ENCODE measurements around the gene CCNF.

Gene CCNF

GRCh38 chr16:2501946-2502895 is 73.0 kb downstream of the CCNF start:
- DNase-seq (ENCODE audit: low read depth in 2 of 2), result no peak

DNA sequence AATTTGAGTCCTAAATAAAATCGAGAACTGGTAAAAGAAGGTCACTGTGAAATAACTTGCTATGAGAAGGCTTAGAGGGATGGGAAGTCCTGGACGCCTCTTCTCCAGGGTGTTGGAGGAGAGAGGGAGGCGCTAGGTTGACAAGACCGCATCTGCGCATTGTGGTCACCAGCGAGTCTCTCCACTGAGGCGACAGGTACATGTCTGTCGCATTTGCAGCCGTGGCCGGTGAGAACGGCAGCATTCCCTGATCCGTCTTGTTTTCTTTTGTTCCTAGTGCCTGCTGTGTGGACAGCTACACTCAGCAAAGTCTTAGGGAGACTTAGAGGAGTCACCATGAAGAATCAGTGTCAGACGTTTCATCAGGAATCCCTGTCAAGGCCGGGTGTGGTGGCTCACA is 76.4 kb downstream of the CCNF start:
- no peak for DNase-seq (ENCODE audit: low read depth in 2 of 2)

GRCh38 chr16:2507052-2507659 is 77.9 kb downstream of the CCNF start:
- DNase-seq (ENCODE audit: low read depth in 2 of 2), result no peak

DNA sequence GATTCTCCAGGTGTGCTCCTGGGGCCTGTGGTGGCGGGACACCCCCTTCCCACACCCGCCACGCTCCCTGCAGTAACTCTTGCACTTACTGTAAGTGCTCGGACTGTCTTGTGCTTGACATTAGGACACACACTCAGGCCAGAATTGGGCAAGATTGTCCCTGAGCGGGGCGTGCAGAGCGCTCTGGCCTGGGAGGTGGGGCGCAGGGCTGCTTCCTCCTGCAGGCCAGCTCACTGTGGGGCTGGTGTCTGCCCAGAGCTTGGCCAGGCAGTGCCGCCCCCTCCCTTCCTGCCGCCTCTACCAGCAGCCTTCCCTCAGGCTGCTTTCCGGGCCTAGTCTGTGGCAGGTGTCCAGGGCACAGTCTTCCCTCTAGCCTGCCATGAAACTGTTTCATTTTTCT is 78.4 kb downstream of the CCNF start:
- no peak for DNase-seq (ENCODE audit: low read depth in 2 of 2)

Measured in stimulated activated CD8-positive, alpha-beta memory T cell treated with anti-CD3 and anti-CD28 coated beads, Interleukin-2, amount 100 ng/mL, for 1 hour (primary cell).